Psoas muscle (tissue), 8 donors: ENCODE results near the gene TPD52L1. TPM values are rescaled to one million over a fixed set of nuclear protein-coding genes. Genes with fewer than 3 reads are reported as not detected.

ENCODE experiments used
- ATAC-seq, 4 donors: fragments of 200-7000 bp; cut with Tn5 transposase; one replicate each; pipeline ENCODE4 v1.9.1; 2020; ENCODE audit warnings: moderate library complexity in 3 of 4, mild to moderate bottlenecking in 2 of 4
- DNase-seq, 2 donors: peaks; one replicate each; pipeline ENCODE4 v3.0.0-alpha.2; 2020
- H3K27ac ChIP-seq: fragments of 200-600 bp; one replicate; pipeline ENCODE4 v1.8.0; 2022
- H3K27me3 ChIP-seq, 3 donors: fragments of 200-600 bp in 1 of 3; one replicate each; pipeline versions ENCODE4 v1.6.1 to v1.8.0; 2013 to 2022; ENCODE audit warnings: low read length in 2 of 3, mild to moderate bottlenecking in 2 of 3, moderate library complexity in 1 of 3; ENCODE audit not compliant: insufficient read depth in 3 of 3
- H3K36me3 ChIP-seq, 2 donors: fragments of 200-600 bp in 1 of 2; one replicate each; pipeline versions ENCODE4 v1.6.1 to v1.8.0; 2013 to 2022; ENCODE audit warnings: low read depth in 1 of 2, mild to moderate bottlenecking in 1 of 2, moderate library complexity in 1 of 2; ENCODE audit not compliant: insufficient read depth in 1 of 2
- H3K4me1 ChIP-seq: fragments of 200-600 bp; one replicate; pipeline ENCODE4 v1.8.0; 2022
- H3K4me3 ChIP-seq: fragments of 200-600 bp; one replicate; pipeline ENCODE4 v1.8.0; 2022; ENCODE audit warnings: mild to moderate bottlenecking
- H3K9me3 ChIP-seq: fragments of 200-600 bp; one replicate; pipeline ENCODE4 v1.8.0; 2022
- WGBS, 3 donors: extraction: QIAGEN DNeasy Blood & Tissue Kit; methylation state at CpG; one replicate each; pipeline versions ENCODE4 v1.1.6 to v1.1.7; 2013; 5-methylcytosine and 5-hydroxymethylcytosine counted together
- intact Hi-C, 2 donors: fragments of 100-400 bp; cut with DNase I; formaldehyde crosslinking; loops; one replicate each; pipeline versions ENCODE4 v1.11.0 to v1.14.2; 2022
- polyA plus RNA-seq, 3 donors: library from polyadenylated mRNA; stranded (reverse); fragments of 200-250 nt; gene quantifications; one replicate each; pipeline ENCODE4 v1.2.3, GENCODE V29; 2013
- total RNA-seq, 4 donors: library from RNA; stranded (reverse); fragmentation: NEBNext Ultra II Directional in 2 of 4; extraction: Animal tissue kit (Norgen Biotek cat#: 25700) in 2 of 4; gene quantifications; one replicate each; pipeline versions ENCODE4 v1.2.1 to v1.2.4, GENCODE V29; 2021 to 2023
- TF ChIP-seq, protein P1 (sequence below): fragments of 200-600 bp; IDR thresholded peaks from one replicate; pipeline ENCODE4 v1.8.0; 2022; ENCODE audit warnings: antibody characterized with exemption
- donor health status: healthy with polysubstance abuse.
- donor health status: DM: no; HTN: no; CAD: no; lungs with moderate emphysema.
- donor health status: Bipolar disorder and iron deficiency.
- donor health status: healthy.
- donor health status: DM: yes; HTN: yes; CAD: no.
- donor health status: DM: no; HTN: no; CAD: no.
- donor health status: DM: no; HTN: no; CAD: no.
- donor health status: DM: yes; HTN: yes; CAD: no.

TPD52L1 gene
- total and polyA plus RNA-seq, 7 donors = 51.8 to 150 (median 106) TPM

DNA sequence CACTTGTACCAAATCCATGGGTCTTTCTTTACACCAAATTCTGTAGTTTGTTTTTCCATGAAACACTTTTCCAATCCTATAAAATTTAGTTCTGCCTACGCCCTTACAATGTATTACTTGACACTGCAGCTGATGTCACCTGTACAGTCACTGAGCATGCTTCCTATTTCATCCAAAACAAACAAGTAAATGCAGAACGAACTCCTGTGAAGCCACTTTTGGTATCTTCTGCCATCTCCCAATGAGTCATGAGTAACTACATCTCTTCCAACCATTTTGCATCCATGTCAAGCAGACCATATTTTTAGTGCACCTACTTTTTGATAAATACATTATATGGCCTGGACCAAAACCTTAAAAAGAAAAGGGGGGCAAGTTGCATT is 105.8 kb downstream of the TPD52L1 start:
- Histone ChIP-seq H3K27me3 (no peaks in the 10 kb centered on the region), H3K4me3 (no peak overlapping the region), H3K9me3 (no peaks in the 10 kb centered on the region), H3K36me3 (peaks cover 0 to 62% of the 10 kb centered on the region in 2 donors), H3K4me1 (no peaks in the 10 kb centered on the region), H3K27ac (no peak overlapping the region)
- TF ChIP-seq, protein P1, sequence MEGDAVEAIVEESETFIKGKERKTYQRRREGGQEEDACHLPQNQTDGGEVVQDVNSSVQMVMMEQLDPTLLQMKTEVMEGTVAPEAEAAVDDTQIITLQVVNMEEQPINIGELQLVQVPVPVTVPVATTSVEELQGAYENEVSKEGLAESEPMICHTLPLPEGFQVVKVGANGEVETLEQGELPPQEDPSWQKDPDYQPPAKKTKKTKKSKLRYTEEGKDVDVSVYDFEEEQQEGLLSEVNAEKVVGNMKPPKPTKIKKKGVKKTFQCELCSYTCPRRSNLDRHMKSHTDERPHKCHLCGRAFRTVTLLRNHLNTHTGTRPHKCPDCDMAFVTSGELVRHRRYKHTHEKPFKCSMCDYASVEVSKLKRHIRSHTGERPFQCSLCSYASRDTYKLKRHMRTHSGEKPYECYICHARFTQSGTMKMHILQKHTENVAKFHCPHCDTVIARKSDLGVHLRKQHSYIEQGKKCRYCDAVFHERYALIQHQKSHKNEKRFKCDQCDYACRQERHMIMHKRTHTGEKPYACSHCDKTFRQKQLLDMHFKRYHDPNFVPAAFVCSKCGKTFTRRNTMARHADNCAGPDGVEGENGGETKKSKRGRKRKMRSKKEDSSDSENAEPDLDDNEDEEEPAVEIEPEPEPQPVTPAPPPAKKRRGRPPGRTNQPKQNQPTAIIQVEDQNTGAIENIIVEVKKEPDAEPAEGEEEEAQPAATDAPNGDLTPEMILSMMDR = no peak
- no peak for DNase-seq
- intact Hi-C loops = no loop called here
- 77 to 82% (median 81%) methylated on average over 2 of the region's 2 CpGs for WGBS, 3 donors
- ATAC-seq = peak in 2 of 4 donors; percentile 22 to 46

DNA sequence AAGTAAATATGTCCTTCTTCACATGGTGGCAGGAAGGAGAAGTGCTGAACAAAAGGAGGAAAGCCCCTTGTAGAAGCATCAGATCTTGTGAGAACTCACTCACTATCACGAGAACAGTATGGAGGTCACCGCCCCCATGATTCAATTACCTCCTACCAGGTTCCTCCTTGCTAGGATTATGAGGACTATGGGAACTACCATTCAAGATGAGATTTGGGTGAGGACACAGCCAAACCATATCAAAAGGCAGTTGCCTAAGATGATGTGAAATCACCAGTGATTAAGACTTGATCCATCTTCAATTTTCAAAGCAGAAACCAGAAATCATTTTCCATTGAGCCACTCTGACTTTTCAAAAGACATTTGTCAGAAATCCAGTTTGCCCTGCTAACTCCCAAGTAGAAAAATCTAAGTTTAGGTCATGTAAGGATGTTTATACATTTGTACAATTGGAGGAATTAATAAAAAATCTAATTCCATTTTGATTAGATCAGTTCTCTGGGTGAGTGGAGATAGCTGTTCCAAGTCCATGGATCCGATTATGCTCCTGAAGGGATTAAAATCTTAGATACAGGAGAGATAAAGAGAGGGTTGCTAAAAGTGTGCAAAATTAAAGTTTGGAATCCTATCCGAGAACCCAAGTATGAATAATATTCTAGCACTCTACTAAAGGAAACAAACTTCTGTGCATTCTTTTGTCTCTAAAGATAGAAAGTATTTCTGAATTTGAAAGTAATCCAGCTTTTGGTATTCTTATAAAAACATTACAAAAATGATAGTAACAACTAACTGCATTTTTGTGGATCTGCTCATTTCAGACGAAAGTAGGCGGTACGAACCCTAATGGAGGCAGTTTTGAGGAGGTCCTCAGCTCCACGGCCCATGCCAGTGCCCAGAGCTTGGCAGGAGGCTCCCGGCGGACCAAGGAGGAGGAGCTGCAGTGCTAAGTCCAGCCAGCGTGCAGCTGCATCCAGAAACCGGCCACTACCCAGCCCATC is 108.7 kb downstream of the TPD52L1 start:
- Histone ChIP-seq H3K4me1 (no peaks in the 10 kb centered on the region), H3K9me3 (no peaks in the 10 kb centered on the region), H3K27me3 (no peaks in the 10 kb centered on the region), H3K36me3 (peaks cover 0 to 66% of the 10 kb centered on the region in 2 donors), H3K27ac (no peak overlapping the region), H3K4me3 (no peak overlapping the region)
- DNase-seq (no peak), ATAC-seq (no peak)
- 74 to 80% (median 74%) methylated on average over 12 of the region's 12 CpGs for WGBS, 3 donors
- intact Hi-C loops = no loop called here
- TF ChIP-seq, protein P1 = no peak

DNA sequence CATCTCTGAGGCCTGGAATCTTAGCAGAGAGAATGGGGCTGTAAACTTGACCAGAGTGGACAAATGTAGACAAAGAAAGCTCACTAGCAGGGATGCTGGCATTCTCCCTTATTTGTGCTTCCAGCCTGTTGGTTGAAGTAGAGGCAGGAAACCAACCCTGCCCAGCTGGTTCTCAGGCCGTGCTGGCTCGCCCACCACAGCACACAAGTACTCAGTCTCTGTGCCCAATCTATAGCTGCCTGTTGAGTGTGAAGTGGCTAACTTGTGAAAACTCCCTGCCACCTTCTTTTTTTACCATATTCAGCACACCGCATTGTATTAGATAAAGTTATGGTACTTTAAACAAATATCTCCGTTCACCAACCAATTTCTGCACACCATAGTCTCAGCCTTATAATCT is 110.9 kb downstream of the TPD52L1 start:
- intact Hi-C loops = no loop called here
- DNase-seq (no peak), ATAC-seq (no peak)
- Histone ChIP-seq H3K4me1 (no peaks in the 10 kb centered on the region), H3K27ac (no peak overlapping the region), H3K9me3 (no peaks in the 10 kb centered on the region), H3K27me3 (no peaks in the 10 kb centered on the region), H3K4me3 (no peak overlapping the region), H3K36me3 (peaks cover 0 to 47% of the 10 kb centered on the region in 2 donors)
- 78 to 94% (median 82%) methylated on average over 4 of the region's 4 CpGs for WGBS, 3 donors
- TF ChIP-seq, protein P1 = no peak

DNA sequence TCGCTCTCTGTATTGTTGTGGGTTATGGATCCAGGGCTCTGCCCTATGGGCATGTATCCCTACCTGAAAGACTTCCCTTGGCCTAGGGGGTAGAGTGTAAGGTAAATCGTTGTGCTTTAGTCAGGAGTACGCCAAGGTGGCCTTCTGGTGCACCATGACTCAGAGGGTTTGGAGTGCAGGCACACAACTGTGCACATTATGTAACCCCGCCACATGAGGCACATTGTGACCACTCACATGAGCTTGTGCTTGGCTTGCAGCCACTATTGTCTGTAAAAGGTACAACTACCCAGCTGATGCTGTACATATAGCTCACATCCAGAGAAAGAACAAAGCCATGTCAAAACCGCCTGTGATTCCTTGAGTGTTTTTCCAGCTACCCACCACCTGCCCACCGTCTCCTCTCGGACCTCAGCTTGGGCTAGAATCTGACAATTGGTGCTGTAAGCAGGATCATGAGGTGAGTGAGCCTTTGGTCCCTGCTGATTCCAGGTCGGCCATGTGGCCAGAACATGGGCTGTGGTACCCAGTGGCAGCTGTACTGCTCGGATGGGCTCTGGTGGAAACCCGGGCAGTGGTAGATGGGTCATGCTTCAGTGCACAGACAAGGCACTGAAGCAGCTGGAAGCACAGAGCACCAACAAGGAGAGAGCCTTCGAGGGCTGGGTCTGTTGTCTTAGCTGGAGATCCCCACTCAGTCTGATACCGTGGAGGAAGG is 114.4 kb downstream of the TPD52L1 start:
- Histone ChIP-seq H3K27me3 (no peaks in the 10 kb centered on the region), H3K27ac (no peak overlapping the region), H3K36me3 (peaks cover 0 to 39% of the 10 kb centered on the region in 2 donors), H3K9me3 (no peaks in the 10 kb centered on the region), H3K4me1 (no peaks in the 10 kb centered on the region), H3K4me3 (no peak overlapping the region)
- intact Hi-C loops = no loop called here
- DNase-seq = peak in 1 of 2 donors; percentile 58
- 83 to 86% (median 85%) methylated on average over 12 of the region's 12 CpGs for WGBS, 3 donors
- TF ChIP-seq, protein P1 = no peak
- peak; percentile 62 to 84 (median 80) for ATAC-seq
